T47D (cell line): Measurements from ENCODE around the gene ZNF236.
A peak's percentile ranks its signal among the peaks of the same experiment; 100 is the strongest.

Source experiments
- DNase-seq, 2 experiments: peaks; one replicate each; pipeline versions ENCODE4 v3.0.0 to v3.0.0-alpha.2; 2011 to 2012; ENCODE audit warnings: low read depth in 1 of 2, low spot score in 1 of 2
- JUND ChIP-seq: IDR thresholded peaks from 2 replicates; pipeline ENCODE4 v1.6.1; 2012; ENCODE audit warnings: low read depth
- in situ Hi-C: cut with HindIII; loops from 2 replicates; pipeline ENCODE4 v1.10.0; 2016; ENCODE audit warnings: low sequenced_read_pairs, low pct_unique_long_range_greater_than_20kb

The ZNF236 gene

GRCh38 chr18:76967721-76968472, 145.5 kb downstream of the ZNF236 start:
- in situ Hi-C loops, result no loop called here
- no peak for DNase-seq
- TF ChIP-seq JUND, result no peak

- in situ Hi-C loops, result no loop called here
- TF ChIP-seq JUND, result no peak
- DNase-seq, result no peak
Measured at GRCh38 chr18:76970770-76971559, 148.6 kb downstream of the ZNF236 start.

GRCh38 chr18:76972241-76972640, 149.9 kb downstream of the ZNF236 start:
- DNase-seq, result no peak
- no peak for TF ChIP-seq JUND
- in situ Hi-C loops, result no loop called here

GRCh38 chr18:76972846-76973519, 150.6 kb downstream of the ZNF236 start:
- DNase-seq, result no peak
- in situ Hi-C loops, result no loop called here
- TF ChIP-seq JUND, result no peak

- DNase-seq, result no peak
- no peak for TF ChIP-seq JUND
- in situ Hi-C loops, result no loop called here
Measured at GRCh38 chr18:76973520-76974266, 151.3 kb downstream of the ZNF236 start.

GRCh38 chr18:76974386-76974785, 152.0 kb downstream of the ZNF236 start:
- DNase-seq, result no peak
- in situ Hi-C loops, result no loop called here
- TF ChIP-seq JUND, result no peak

GRCh38 chr18:76975577-76976110, 153.3 kb downstream of the ZNF236 start:
- TF ChIP-seq JUND, result no peak
- in situ Hi-C loops, result no loop called here
- DNase-seq, result peak in 1 of 2 experiments; percentile 43

GRCh38 chr18:76977108-76977621, 154.8 kb downstream of the ZNF236 start:
- TF ChIP-seq JUND, result no peak
- no peak for DNase-seq
- in situ Hi-C loops, result no loop called here

GRCh38 chr18:76977684-76978232, 155.4 kb downstream of the ZNF236 start:
- in situ Hi-C loops, result no loop called here
- TF ChIP-seq JUND, result no peak

GRCh38 chr18:76978616-76979015, 156.3 kb downstream of the ZNF236 start:
- in situ Hi-C loops, result no loop called here
- TF ChIP-seq JUND, result no peak
- DNase-seq, result no peak

More at GRCh38 chr18:76977684-76978232, 155.4 kb downstream of the ZNF236 start:
- DNase-seq, result no peak

- TF ChIP-seq JUND, result no peak
- no peak for DNase-seq
- in situ Hi-C loops, result no loop called here
Measured at GRCh38 chr18:76979111-76979751, 156.9 kb downstream of the ZNF236 start.
